Keratinocyte (primary cell): ENCODE results near the gene ZCCHC24. TPM values are rescaled to one million over a fixed set of nuclear protein-coding genes. Genes with fewer than 3 reads are reported as not detected.

Source experiments
- DNase-seq: peaks from one replicate; pipeline ENCODE4 v3.0.0-alpha.2; 2011; ENCODE audit warnings: low read depth, missing footprints, low spot score
- FAIRE-seq: peaks from 2 replicates; lab custom pipeline; 2011; peaks lifted over from hg19 to GRCh38; lab: Jason Lieb, UNC
- H2AFZ ChIP-seq: 2 replicates; pipeline ENCODE4 v1.6.0; 2012; ENCODE audit warnings: low read length, control low read depth, inconsistent platforms; ENCODE audit not compliant: control insufficient read depth
- H3K27ac ChIP-seq: 2 replicates; pipeline ENCODE4 v1.5.1; 2011; ENCODE audit warnings: low read length; ENCODE audit not compliant: control insufficient read depth, insufficient read depth
- H3K27me3 ChIP-seq: 3 replicates; pipeline ENCODE4 v1.6.0; 2011; ENCODE audit warnings: low read length; ENCODE audit not compliant: control insufficient read depth, insufficient read depth; ENCODE audit errors: extremely low read depth
- H3K36me3 ChIP-seq, 2 experiments: 2 replicates in 1 of 2; 3 replicates in 1 of 2; pipeline ENCODE4 v1.5.1; 2011; ENCODE audit warnings: low read length in 2 of 2, mild to moderate bottlenecking in 1 of 2; ENCODE audit not compliant: control insufficient read depth in 2 of 2, insufficient read depth in 2 of 2; ENCODE audit errors: extremely low read depth in 1 of 2
- H3K4me1 ChIP-seq: 3 replicates; pipeline ENCODE4 v1.5.1; 2011; ENCODE audit warnings: low read length; ENCODE audit not compliant: control insufficient read depth, insufficient read depth; ENCODE audit errors: extremely low read depth
- H3K4me2 ChIP-seq: 3 replicates; pipeline ENCODE4 v1.6.0; 2011; ENCODE audit warnings: low read depth, low read length; ENCODE audit not compliant: control insufficient read depth, insufficient read depth; ENCODE audit errors: extremely low read depth
- H3K4me3 ChIP-seq, 3 experiments: fragments of 200-600 bp in 1 of 3; sonication (generic) in 1 of 3; 2 replicates in 2 of 3; 3 replicates in 1 of 3; pipeline ENCODE4 v1.5.1; 2011 to 2016; ENCODE audit warnings: low read length in 3 of 3, mild to moderate bottlenecking in 3 of 3, control low read depth in 2 of 3, inconsistent platforms in 1 of 3, low read depth in 1 of 3, mixed read lengths in 1 of 3, mixed run types in 1 of 3, moderate library complexity in 1 of 3; ENCODE audit not compliant: control insufficient read depth in 2 of 3, insufficient read depth in 2 of 3; ENCODE audit errors: extremely low read depth in 1 of 3
- H3K79me2 ChIP-seq: 2 replicates; pipeline ENCODE4 v1.6.0; 2012; ENCODE audit warnings: low read length; ENCODE audit not compliant: control insufficient read depth, insufficient read depth
- H3K9ac ChIP-seq: 3 replicates; pipeline ENCODE4 v1.6.0; 2011; ENCODE audit warnings: low read length; ENCODE audit not compliant: control insufficient read depth, insufficient read depth; ENCODE audit errors: extremely low read depth
- H3K9me1 ChIP-seq: 3 replicates; pipeline ENCODE4 v1.6.0; 2011; ENCODE audit warnings: low read length; ENCODE audit not compliant: control insufficient read depth, insufficient read depth; ENCODE audit errors: extremely low read depth
- H3K9me3 ChIP-seq: 2 replicates; pipeline ENCODE4 v1.5.1; 2012; ENCODE audit warnings: low read depth, low read length; ENCODE audit not compliant: control insufficient read depth
- H4K20me1 ChIP-seq: 3 replicates; pipeline ENCODE4 v1.6.0; 2011; ENCODE audit warnings: low read length; ENCODE audit not compliant: control insufficient read depth, insufficient read depth; ENCODE audit errors: extremely low read depth
- EZH2 ChIP-seq: IDR thresholded peaks from one replicate; pipeline ENCODE4 v1.6.1; 2012; ENCODE audit warnings: inconsistent platforms, mild to moderate bottlenecking, low read length, moderate library complexity
- dilution Hi-C: fragments of 300-500 bp; cut with MboI; formaldehyde crosslinking; loops from one replicate; pipeline ENCODE4 v1.7.0; 2020; ENCODE audit warnings: low sequenced_read_pairs; ENCODE audit not compliant: extremely low pct_ligation_motif_present
- polyA plus RNA-seq, 5 experiments: library from polyadenylated mRNA; depleted of rRNA in 3 of 5; stranded (reverse) in 3 of 5; stranded (forward) in 1 of 5; unstranded in 1 of 5; fragments of >200 nt; gene quantifications; 1 replicate in 1 of 5; 2 replicates in 3 of 5; 3 replicates in 1 of 5; pipeline versions ENCODE4 v1.2.1 to v1.2.3, GENCODE V29; 2011 to 2012; ENCODE audit warnings: missing spikeins in 2 of 5, low read depth in 1 of 5, low replicate concordance in 1 of 5
- TF ChIP-seq, protein P1 (sequence below), 3 experiments: IDR thresholded peaks in 1 of 3; conservative IDR thresholded peaks in 1 of 3; optimal IDR thresholded peaks in 1 of 3; 2 replicates in 2 of 3; 3 replicates in 1 of 3; pipeline versions ENCODE3 to v1.5.1; 2011; ENCODE audit warnings: low read length in 3 of 3, mild to moderate bottlenecking in 3 of 3, moderate library complexity in 2 of 3, control low read depth in 1 of 3, inconsistent platforms in 1 of 3; ENCODE audit not compliant: insufficient read depth in 2 of 3; ENCODE audit errors: extremely low read depth in 1 of 3

The ZCCHC24 gene
- polyA plus RNA-seq, 1 donor (not counting 4 experiments of a cell fraction or from before 2014, with no cell fraction given) = 0.96 TPM

DNA sequence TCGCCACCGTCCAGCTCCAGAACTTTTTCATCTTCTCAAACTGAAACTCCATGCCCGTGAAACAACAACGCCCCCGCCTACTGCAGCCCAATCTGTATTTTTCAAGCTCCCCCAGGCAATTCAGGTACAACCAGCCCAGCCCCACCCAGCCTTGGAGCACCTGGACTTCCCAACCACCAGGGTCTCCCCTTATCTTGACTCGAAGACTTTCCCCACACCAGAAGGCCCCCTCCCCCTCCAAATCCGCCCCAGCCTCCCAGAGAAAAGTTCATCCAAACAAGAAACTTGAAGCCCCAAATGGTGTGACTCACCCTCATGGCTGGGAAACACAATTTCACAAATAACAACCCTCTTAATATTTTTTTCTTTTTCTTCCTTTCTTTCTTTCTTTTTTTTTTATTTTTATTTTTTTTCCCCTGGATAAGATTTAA lies 10.6 kb downstream of the ZCCHC24 start:
- H3K27ac ChIP-seq = no peak overlapping the region
- FAIRE-seq (no peak), DNase-seq (no peak)
- TF ChIP-seq, protein P1, sequence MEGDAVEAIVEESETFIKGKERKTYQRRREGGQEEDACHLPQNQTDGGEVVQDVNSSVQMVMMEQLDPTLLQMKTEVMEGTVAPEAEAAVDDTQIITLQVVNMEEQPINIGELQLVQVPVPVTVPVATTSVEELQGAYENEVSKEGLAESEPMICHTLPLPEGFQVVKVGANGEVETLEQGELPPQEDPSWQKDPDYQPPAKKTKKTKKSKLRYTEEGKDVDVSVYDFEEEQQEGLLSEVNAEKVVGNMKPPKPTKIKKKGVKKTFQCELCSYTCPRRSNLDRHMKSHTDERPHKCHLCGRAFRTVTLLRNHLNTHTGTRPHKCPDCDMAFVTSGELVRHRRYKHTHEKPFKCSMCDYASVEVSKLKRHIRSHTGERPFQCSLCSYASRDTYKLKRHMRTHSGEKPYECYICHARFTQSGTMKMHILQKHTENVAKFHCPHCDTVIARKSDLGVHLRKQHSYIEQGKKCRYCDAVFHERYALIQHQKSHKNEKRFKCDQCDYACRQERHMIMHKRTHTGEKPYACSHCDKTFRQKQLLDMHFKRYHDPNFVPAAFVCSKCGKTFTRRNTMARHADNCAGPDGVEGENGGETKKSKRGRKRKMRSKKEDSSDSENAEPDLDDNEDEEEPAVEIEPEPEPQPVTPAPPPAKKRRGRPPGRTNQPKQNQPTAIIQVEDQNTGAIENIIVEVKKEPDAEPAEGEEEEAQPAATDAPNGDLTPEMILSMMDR (optimal IDR thresholded peaks at IDR 0.05 in 1 of 3, IDR thresholded peaks at IDR 0.05 in 1 of 3, conservative IDR thresholded peaks at IDR 0.05 in 1 of 3; ENCODE audit: extremely low read depth in 1 of 3, insufficient read depth in 2 of 3, low read length in 3 of 3) = no peak
- peaks cover 4% of the 10 kb centered on the region for H4K20me1 ChIP-seq
- H3K36me3 ChIP-seq = peaks cover 0 to 1% of the 10 kb centered on the region in 2 experiments
- no peak overlapping the region for H3K4me3 ChIP-seq
- dilution Hi-C loops = no loop called here
- no peak overlapping the region for H3K9ac ChIP-seq
- H3K79me2 ChIP-seq = no peaks in the 10 kb centered on the region
- no peaks in the 10 kb centered on the region for H3K9me3 ChIP-seq
- peaks cover 19% of the 10 kb centered on the region for H3K4me1 ChIP-seq
- no peaks in the 10 kb centered on the region for H3K9me1 ChIP-seq
- H3K27me3 ChIP-seq = peaks cover 6% of the 10 kb centered on the region
- H2AFZ ChIP-seq = no peak overlapping the region
- H3K4me2 ChIP-seq = no peak overlapping the region

DNA sequence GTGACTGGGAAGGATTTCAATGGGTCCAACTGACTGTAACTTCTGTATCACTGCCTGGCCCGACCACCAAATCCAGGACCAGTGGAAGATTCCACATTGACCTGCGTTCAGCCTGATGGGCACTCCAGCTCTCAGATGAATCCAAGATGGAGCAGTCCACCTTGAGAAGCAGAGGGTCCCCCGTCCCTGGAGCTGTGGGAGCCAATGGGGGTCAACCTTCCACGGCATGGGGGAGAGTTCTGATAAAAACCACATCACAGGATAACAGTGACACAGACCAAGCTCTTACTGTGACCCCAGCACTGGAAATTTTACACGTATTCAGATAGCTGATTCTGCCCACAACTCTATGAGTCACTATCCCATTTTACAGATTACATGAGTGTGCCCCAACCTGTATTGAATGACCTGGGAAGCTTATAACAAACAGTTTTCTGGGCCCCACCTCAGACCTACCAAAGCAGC lies 11.2 kb downstream of the ZCCHC24 start:
- no peaks in the 10 kb centered on the region for H3K9me1 ChIP-seq
- no peak overlapping the region for H3K4me3 ChIP-seq
- H3K27ac ChIP-seq = no peak overlapping the region
- H3K4me2 ChIP-seq = no peak overlapping the region
- no peak for DNase-seq
- peaks cover 0 to 1% of the 10 kb centered on the region in 2 experiments for H3K36me3 ChIP-seq
- no peak for FAIRE-seq
- H3K4me1 ChIP-seq = peaks cover 19% of the 10 kb centered on the region
- no peaks in the 10 kb centered on the region for H3K9me3 ChIP-seq
- dilution Hi-C loops = no loop called here
- H3K9ac ChIP-seq = no peak overlapping the region
- no peak for TF ChIP-seq EZH2
- TF ChIP-seq, protein P1 (optimal IDR thresholded peaks at IDR 0.05 in 1 of 3, IDR thresholded peaks at IDR 0.05 in 1 of 3, conservative IDR thresholded peaks at IDR 0.05 in 1 of 3; ENCODE audit: extremely low read depth in 1 of 3, insufficient read depth in 2 of 3, low read length in 3 of 3) = no peak
- no peak overlapping the region for H2AFZ ChIP-seq
- peaks cover 3% of the 10 kb centered on the region for H3K27me3 ChIP-seq
- no peaks in the 10 kb centered on the region for H3K79me2 ChIP-seq
- peaks cover 4% of the 10 kb centered on the region for H4K20me1 ChIP-seq
